GM12872 (cell line): ENCODE measurements around the gene SLC52A3.

Experiments used
- TF ChIP-seq, protein P1 (sequence below): IDR thresholded peaks from 3 replicates; pipeline ENCODE4 v1.5.1; 2011; ENCODE audit warnings: low read depth, mild to moderate bottlenecking, low read length, moderate library complexity; ENCODE audit not compliant: insufficient read depth

SLC52A3 gene

DNA sequence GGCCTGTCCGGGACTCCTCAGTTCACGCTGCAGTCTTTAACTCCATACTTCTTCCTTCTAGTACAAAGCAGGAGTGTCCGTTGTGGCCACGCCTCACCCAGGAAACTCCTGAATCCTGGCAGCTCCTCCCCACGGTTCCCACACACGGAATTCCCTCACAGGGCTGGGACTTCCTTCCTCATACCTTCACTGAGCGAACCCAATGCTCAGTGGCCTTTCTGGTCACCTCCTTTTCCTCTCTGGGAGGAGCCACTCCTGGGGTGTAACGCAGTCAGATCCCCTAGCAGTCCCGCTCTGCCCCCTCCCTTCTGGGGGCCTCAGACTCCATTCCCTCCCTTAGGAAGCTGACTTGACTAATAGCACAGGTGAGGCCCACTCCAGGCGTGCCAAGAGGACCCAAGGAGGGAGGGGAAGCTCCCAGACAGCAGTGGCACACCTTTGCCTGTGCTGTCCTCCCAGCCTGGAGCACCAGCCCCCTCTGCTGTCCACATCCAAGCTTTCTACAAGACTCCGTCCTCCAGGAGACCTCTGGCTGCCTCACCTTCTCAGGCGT, at the start of gene SLC52A3:
SLC52A3 (minus strand) TSS at position 75 of the 553 bp plus-strand sequence. CDS start 2,726 bp downstream, outside the sequence.
- TF ChIP-seq, protein P1, sequence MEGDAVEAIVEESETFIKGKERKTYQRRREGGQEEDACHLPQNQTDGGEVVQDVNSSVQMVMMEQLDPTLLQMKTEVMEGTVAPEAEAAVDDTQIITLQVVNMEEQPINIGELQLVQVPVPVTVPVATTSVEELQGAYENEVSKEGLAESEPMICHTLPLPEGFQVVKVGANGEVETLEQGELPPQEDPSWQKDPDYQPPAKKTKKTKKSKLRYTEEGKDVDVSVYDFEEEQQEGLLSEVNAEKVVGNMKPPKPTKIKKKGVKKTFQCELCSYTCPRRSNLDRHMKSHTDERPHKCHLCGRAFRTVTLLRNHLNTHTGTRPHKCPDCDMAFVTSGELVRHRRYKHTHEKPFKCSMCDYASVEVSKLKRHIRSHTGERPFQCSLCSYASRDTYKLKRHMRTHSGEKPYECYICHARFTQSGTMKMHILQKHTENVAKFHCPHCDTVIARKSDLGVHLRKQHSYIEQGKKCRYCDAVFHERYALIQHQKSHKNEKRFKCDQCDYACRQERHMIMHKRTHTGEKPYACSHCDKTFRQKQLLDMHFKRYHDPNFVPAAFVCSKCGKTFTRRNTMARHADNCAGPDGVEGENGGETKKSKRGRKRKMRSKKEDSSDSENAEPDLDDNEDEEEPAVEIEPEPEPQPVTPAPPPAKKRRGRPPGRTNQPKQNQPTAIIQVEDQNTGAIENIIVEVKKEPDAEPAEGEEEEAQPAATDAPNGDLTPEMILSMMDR, result 0 out of 3 replicates have a peak, but pooled peaks have one; percentile 12

DNA sequence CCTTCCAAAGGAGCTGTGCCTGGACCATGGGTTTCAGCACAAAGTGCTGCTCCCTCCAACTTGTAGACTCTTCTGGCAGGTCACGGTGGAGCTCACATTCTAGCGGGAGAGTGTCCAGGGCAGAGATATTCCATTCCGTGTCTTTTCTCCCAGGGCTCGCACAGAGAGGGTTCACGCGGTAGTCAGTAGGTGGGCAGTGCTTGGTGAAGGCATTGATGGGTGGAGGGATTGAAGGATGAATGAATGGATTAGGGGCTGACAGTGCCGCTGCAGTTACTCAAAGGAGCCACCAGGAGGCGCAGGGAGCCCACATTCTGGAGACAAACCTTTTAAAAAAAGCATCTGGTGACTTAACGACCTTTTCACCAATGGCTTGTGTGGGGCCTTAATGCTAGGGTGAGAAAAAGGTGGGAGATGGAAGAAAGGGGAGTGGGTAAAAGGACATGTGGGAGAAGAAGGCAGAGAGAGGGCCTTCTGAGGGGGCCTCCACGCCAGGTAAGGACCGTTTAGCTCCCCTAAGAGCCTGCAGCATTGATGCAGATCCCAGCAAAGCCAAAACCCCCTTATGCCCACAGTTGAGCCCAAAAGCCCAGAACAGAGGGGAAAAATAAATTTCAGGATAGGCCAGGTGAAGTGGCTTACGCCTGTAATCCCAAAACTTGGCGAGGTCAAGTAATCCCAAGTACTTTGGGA, 47.8 kb upstream of the SLC52A3 start:
- TF ChIP-seq, protein P1, result peak; percentile 100

DNA sequence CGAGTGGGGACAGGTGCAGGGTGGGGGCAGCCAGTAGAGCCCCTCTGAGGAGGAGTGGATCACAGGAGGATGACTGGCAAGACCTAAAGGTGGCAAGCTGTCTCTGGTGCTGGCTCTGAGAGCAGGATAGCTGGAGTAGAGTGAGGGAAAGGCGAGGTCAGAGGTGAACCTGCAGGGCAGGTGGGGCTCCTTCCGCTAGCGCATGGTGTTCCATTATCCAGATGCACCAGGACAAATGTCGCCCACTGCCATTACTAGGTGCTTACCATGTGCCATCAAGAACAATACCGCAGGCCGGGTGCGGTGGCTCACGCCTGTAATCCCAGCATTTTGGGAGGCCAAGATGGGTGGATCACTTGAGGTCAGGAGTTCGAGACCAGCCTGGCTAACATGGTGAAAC, 46.9 kb upstream of the SLC52A3 start:
- TF ChIP-seq, protein P1, result no peak

DNA sequence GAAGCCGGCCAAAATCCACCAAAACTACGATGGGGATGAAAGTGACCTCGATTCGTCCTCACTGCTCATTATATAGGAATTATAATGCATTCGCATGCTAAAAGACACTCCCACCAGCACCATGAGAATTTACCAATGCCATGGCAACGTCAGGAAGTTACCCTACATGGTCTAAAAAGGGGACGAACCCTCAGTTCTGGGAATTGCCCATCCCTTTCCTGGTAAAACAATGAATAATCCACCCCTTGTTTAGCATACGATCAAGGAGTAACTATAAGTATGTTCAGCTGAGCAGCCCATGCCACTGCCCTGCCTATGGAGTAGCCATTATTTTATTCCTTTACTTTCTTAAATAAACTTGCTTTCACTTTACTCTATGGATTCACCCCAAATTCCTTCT, 45.1 kb upstream of the SLC52A3 start:
- TF ChIP-seq, protein P1, result no peak

DNA sequence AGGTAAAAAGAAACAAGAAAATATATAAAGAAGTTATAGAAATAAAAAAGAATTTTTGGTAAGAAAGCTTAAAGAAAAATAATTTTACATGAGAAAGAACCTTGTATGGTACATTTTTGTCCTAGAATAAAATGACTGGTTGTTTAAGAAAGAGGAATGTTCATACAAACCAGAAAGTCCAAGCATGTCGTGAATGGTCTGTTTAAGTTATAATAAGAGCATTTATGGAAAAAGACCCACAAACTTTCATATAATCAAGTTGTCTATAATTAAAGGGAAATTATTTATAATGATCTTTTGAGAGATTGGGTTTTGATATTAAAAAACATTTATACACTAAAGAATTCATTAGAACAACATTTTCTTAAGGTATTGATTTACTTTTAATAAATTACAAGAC, 37.4 kb upstream of the SLC52A3 start:
- TF ChIP-seq, protein P1, result no peak

DNA sequence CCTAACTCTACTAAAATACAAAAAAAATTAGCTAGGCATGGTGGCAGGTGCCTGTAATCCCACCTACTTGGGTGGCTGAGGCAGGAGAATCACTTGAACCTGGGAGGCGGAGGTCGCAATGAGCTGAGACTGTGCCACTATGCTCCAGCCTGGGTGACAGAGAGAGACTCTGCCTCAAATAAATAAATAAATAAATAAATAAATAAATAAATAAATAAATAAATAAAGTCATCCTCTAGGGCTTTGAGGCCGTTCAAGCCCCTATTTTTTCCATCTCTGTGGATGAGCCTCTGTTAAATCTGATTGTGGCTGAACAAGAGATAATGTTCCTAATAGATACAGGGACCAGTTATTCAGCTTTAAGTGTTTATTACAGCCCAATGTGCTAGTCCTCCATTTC, 33.4 kb upstream of the SLC52A3 start:
- TF ChIP-seq, protein P1, result no peak

DNA sequence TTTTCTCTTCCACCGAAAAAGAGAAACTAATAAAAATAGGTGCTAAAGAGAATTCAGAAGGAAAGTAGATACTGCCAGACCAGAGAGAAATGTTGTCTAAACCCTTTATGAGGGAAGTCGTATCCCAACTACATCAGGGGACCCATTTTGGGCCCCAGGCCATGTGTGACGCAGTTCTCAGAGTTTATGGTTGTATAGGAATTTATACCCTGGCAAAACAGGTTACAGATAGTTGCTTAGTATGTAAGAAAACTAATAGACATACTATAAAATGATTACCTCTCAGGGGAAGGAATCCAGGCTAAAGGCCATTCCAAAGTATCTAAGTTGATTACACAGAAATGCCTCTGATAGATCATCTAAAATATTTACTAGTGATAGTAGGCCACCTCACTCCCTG, 28.6 kb upstream of the SLC52A3 start:
- TF ChIP-seq, protein P1, result no peak
